Fibroblast of pulmonary artery (primary cell): ENCODE measurements around the gene SLTM.
"Not testable (repeated sequence)": the region's sequence is repeated elsewhere in the genome, so short reads cannot be mapped to it uniquely, and the experiment has no call there.

Experiments
- DNase-seq: peaks from one replicate; pipeline ENCODE4 v3.0.0-alpha.2; 2010; ENCODE audit warnings: low read depth
- H3K4me3 ChIP-seq: replicated peaks from 2 replicates; pipeline ENCODE4 v1.5.1; 2011; ENCODE audit warnings: low read depth, mild to moderate bottlenecking, control low read depth, low read length, moderate library complexity
- CTCF ChIP-seq: IDR thresholded peaks from 2 replicates; pipeline ENCODE4 v1.5.1; 2011; ENCODE audit warnings: mild to moderate bottlenecking, control low read depth, low read length, inconsistent platforms; ENCODE audit errors: missing control alignments

The SLTM gene

GRCh38 chr15:58865425-58865880 is 68.0 kb downstream of the SLTM start:
- H3K4me3 ChIP-seq, result peak overlapping the region; percentile 35
- TF ChIP-seq CTCF, result no peak
- peak; percentile 23 for DNase-seq

- peak overlapping the region; percentile 35 for H3K4me3 ChIP-seq
- DNase-seq, result peak; percentile 33
These were observed 68.7 kb downstream of the SLTM start for GRCh38 chr15:58864602-58865424.

GRCh38 chr15:58862326-58862725 is 71.2 kb downstream of the SLTM start:
- no peak for DNase-seq
- no peak overlapping the region for H3K4me3 ChIP-seq
- TF ChIP-seq CTCF, result no peak

More at GRCh38 chr15:58864602-58865424, 68.7 kb downstream of the SLTM start:
- TF ChIP-seq CTCF, result no peak

- H3K4me3 ChIP-seq, DNase-seq: not testable (repeated sequence)
These were observed 76.9 kb downstream of the SLTM start for GRCh38 chr15:58856621-58857020.

GRCh38 chr15:58856086-58856485 is 77.4 kb downstream of the SLTM start:
- DNase-seq, result peak; percentile 24
- TF ChIP-seq CTCF, result no peak
- H3K4me3 ChIP-seq, result no peak overlapping the region

GRCh38 chr15:58854593-58854992 is 78.9 kb downstream of the SLTM start:
- peak; percentile 31 for DNase-seq
- no peak for TF ChIP-seq CTCF
- no peak overlapping the region for H3K4me3 ChIP-seq

- no peak overlapping the region for H3K4me3 ChIP-seq
- peak; percentile 19 for DNase-seq
- TF ChIP-seq CTCF, result peak; percentile 23
These were observed 81.1 kb downstream of the SLTM start for GRCh38 chr15:58852347-58852746.

- not testable (repeated sequence) for H3K4me3 ChIP-seq, DNase-seq
These were observed 82.3 kb downstream of the SLTM start for GRCh38 chr15:58851205-58851604.
